K562 (cell line): Measurements from ENCODE around the gene CD46. TPM values are rescaled to one million over a fixed set of nuclear protein-coding genes. Genes with fewer than 3 reads are reported as not detected.

Source experiments
- ARID2 ChIP-seq: fragments of 450-650 bp; IDR thresholded peaks from 2 replicates; pipeline ENCODE4 v1.6.1; 2017; ENCODE audit warnings: antibody characterized with exemption, mild to moderate bottlenecking
- CC2D1A ChIP-seq: fragments of 450-650 bp; IDR thresholded peaks from 2 replicates; pipeline ENCODE4 v1.6.1; 2017; ENCODE audit warnings: mild to moderate bottlenecking
- ERF ChIP-seq: fragments of 450-650 bp; formaldehyde crosslinking; IDR thresholded peaks from 2 replicates; pipeline ENCODE4 v1.4.0; 2020; ENCODE audit warnings: mild to moderate bottlenecking, mixed read lengths
- GABPB1 ChIP-seq: sonication (generic); formaldehyde crosslinking; IDR thresholded peaks from 2 replicates; pipeline ENCODE4 v1.8.0; 2022; ENCODE audit warnings: mild to moderate bottlenecking, missing genetic modification reagents
- KDM1A ChIP-seq, 2 experiments: fragments of 450-650 bp; IDR thresholded peaks; 2 replicates each; pipeline ENCODE4 v1.6.1; 2016; ENCODE audit warnings: mild to moderate bottlenecking in 2 of 2
- MCM3 ChIP-seq: fragments of 450-650 bp; IDR thresholded peaks from 2 replicates; pipeline ENCODE4 v1.6.1; 2016
- REST ChIP-seq, 2 experiments: fragments of 450-650 bp; formaldehyde crosslinking in 1 of 2; IDR thresholded peaks; 2 replicates each; pipeline versions ENCODE4 v1.4.0 to v1.6.1; 2014 to 2020; ENCODE audit warnings: mild to moderate bottlenecking in 2 of 2, borderline replicate concordance in 1 of 2, low read depth in 1 of 2
- SMAD2 ChIP-seq: fragments of 150-350 bp; IDR thresholded peaks from 2 replicates; pipeline ENCODE4 v1.6.1; 2014; ENCODE audit warnings: low read depth, mild to moderate bottlenecking, low read length
- SMAD4 ChIP-seq: fragments of 250-450 bp; sonication (Bioruptor Pico); conservative IDR thresholded peaks from 2 replicates; pipeline ENCODE4 v1.8.0; 2021; ENCODE audit warnings: inconsistent platforms, mild to moderate bottlenecking, moderate library complexity
- SMARCE1 ChIP-seq: fragments of 450-650 bp; IDR thresholded peaks from 2 replicates; pipeline ENCODE4 v1.7.1; 2016; ENCODE audit warnings: mild to moderate bottlenecking
- TFE3 ChIP-seq: fragments of 450-650 bp; formaldehyde crosslinking; IDR thresholded peaks from 2 replicates; pipeline ENCODE4 v1.4.0; 2020; ENCODE audit warnings: mild to moderate bottlenecking, mixed read lengths
- ZBTB33 ChIP-seq: sonication (generic); formaldehyde crosslinking; IDR thresholded peaks from 2 replicates; pipeline ENCODE4 v1.8.1; 2023; ENCODE audit warnings: mild to moderate bottlenecking, missing genetic modification reagents
- ZNF146 ChIP-seq: IDR thresholded peaks from one replicate; pipeline ENCODE4 v1.6.1; 2018; ENCODE audit warnings: missing compliant biosample characterization; ENCODE audit not compliant: unreplicated experiment
- ZNF263 ChIP-seq: sonication (generic); formaldehyde crosslinking; IDR thresholded peaks from 2 replicates; pipeline ENCODE4 v1.8.0; 2022; ENCODE audit warnings: mild to moderate bottlenecking, missing genetic modification reagents, borderline replicate concordance
- ZNF274 ChIP-seq: IDR thresholded peaks from 2 replicates; pipeline ENCODE4 v1.6.1; 2011; ENCODE audit warnings: low read depth, mild to moderate bottlenecking, low read length, moderate library complexity, borderline replicate concordance
- ZNF316 ChIP-seq: fragments of 450-650 bp; IDR thresholded peaks from 2 replicates; pipeline ENCODE4 v1.6.1; 2016
- ZNF766 ChIP-seq: fragments of 200-800 bp; sonication (Bioruptor generic); conservative IDR thresholded peaks from 2 replicates; pipeline ENCODE4 v1.6.1; 2016; ENCODE audit warnings: missing genetic modification characterization, missing compliant biosample characterization
- polyA plus RNA-seq, 8 experiments: library from polyadenylated mRNA; depleted of rRNA in 4 of 8; stranded (reverse) in 5 of 8; unstranded in 3 of 8; fragments of >200 nt; fragmentation: Nextera tagmentation in 2 of 8; fragmentation: Illumina TruSeq in 1 of 8; extraction: Ambion mirVana in 2 of 8; extraction: Trizol in 1 of 8; gene quantifications; 2 replicates each; pipeline versions ENCODE4 v1.2.1 to v1.2.3, GENCODE V29; 2011 to 2014; ENCODE audit warnings: inconsistent platforms in 1 of 8, missing spikeins in 1 of 8
- total RNA-seq, 7 experiments: library from RNA; depleted of rRNA in 6 of 7; stranded (reverse); fragments of >200 nt in 6 of 7; fragmentation: Illumina TruSeq in 2 of 7; extraction: Trizol in 2 of 7; gene quantifications; 2 replicates each; pipeline versions ENCODE4 v1.2.1 to v1.2.3, GENCODE V29; 2011 to 2021; ENCODE audit warnings: low replicate concordance in 1 of 7

Gene CD46
- total and polyA plus RNA-seq, 9 of the 15 experiments (the other 6 are each of a cell fraction or from before 2014, with no cell fraction given): 87.9 to 374 (median 156) TPM

GRCh38 chr1:207826557-207827487, 75.0 kb downstream of the CD46 start (continued):
- no peak for TF ChIP-seq ZNF263 (CRISPR knock-in tag)
- TF ChIP-seq SMAD4 (CRISPR knock-in tag): 0 out of 2 replicates have a peak, but pooled peaks have one; percentile 11
- no peak for TF ChIP-seq ZNF766 (CRISPR knock-in tag)
- peak; percentile 71 to 82 for TF ChIP-seq KDM1A (IDR thresholded peaks at IDR 0.05)
- no peak for TF ChIP-seq ARID2
- no peak for TF ChIP-seq SMARCE1
- TF ChIP-seq ZNF316: no peak
- TF ChIP-seq ZNF274: no peak
- TF ChIP-seq SMAD2: no peak
- TF ChIP-seq REST (IDR thresholded peaks at IDR 0.05; ENCODE audit: borderline replicate concordance): peak; percentile 53
- TF ChIP-seq REST (CRISPR knock-in tag; IDR thresholded peaks at IDR 0.05; ENCODE audit: low read depth): no peak
- no peak for TF ChIP-seq ZNF146 (CRISPR knock-in tag)
- no peak for TF ChIP-seq CC2D1A
- TF ChIP-seq ERF (CRISPR knock-in tag): no peak
- no peak for TF ChIP-seq TFE3
- no peak; the same call in 1 of the 2 replicates for TF ChIP-seq GABPB1 (CRISPR knock-in tag)
- TF ChIP-seq MCM3: no peak
- TF ChIP-seq ZBTB33: no peak
